ENCODE results near the gene ADIPOQ.
"Not testable (repeated sequence)": the region's sequence is repeated elsewhere in the genome, so short reads cannot be mapped to it uniquely, and the experiment has no call there.

The ADIPOQ gene

DNA sequence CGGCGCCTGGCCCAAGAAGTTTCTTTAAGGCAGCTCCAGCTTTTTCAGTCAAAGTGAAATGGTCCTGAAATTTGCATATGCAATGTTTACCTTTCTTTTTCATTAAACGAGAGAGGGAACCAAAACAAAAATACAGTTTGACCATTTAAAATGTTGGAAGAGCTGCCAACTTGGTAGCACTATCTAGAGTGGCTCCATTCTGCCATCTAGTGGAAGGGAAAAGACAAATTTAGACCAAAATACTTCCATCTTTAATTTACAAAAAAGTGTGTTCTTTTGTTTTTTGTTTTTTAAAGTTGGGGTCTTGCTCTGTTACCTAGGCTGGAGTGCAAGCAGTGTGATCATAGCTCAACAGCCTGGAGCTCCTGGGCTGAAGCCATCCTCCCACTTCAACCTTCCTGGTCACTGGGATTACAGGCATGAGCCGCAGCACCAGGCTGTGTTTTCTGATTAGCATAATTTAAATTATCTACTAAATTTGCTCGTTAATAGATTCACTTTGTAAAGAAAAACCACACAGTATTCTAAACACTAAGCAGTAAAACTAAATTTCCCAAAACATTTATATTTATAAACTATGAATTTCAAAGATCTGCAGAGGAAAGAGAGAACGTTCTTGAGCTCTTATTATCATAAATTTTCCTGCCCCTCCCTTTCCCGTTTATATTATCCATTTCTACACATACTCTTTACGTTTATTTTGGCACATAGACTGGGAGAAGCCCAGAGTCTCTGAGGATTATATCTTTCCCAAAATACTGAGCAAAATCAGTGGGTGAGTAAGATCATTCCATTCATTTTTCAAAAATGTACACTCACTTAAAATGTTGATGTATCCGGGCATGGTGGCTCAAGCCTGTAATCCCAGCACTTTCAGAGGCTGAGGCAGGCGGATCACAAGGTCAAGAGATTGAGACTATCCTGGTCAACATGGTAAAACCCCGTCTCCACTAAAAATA lies 20.8 kb upstream of the ADIPOQ start:
- ChIA-PET CTCF (interaction anchor here (0.6 to 11.1 kb wide), 35 partner anchors 9 to 1161 kb away, joined by 3 to 202 read pairs (median 3); partner anchors contain the start of gene AHSG), POLR2A (interaction anchor here (0.6 to 0.9 kb wide), 3 partner anchors 32 to 1226 kb away, joined by 3 to 5 read pairs (median 4); no protein-coding TSS in a partner anchor)
- peak; percentile 52 for DNase-seq (ENCODE audit: extremely low spot score)
- peak; percentile 48 for TF ChIP-seq CTCF (IDR thresholded peaks at IDR 0.05; ENCODE audit: control extremely low read depth, extremely low read depth, low read depth, missing control alignments)

GRCh38 chr3:186822388-186822759 lies 20.1 kb upstream of the ADIPOQ start:
- DNase-seq (ENCODE audit: extremely low spot score); POLR2A ChIA-PET: not testable (repeated sequence)
- CTCF ChIA-PET = interaction anchor here (0.9 to 11.1 kb wide), 23 partner anchors 10 to 1162 kb away, joined by 3 to 202 read pairs (median 4); partner anchors contain the start of gene AHSG

DNA sequence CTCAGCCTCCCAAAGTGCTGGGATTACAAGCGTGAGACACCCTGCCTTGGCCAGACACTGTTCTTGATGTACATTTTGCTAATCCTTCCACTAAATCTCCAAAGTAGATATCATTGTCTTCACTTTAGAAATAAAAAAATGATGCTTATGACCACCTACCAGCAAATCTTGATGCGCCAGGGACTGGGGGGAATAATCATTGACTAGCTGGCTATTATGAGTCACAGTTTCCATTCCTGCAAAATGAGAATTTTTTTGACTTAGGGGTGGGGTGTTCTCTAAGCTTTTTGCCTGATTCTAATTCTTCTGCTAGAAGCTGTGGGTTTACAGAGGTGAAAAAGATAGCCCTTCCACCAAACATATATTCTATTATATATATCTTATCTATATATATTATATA lies 19.1 kb upstream of the ADIPOQ start:
- TF ChIP-seq CTCF (IDR thresholded peaks at IDR 0.05; ENCODE audit: control extremely low read depth, extremely low read depth, low read depth, missing control alignments) = no peak
- ChIA-PET POLR2A (no interaction called here), CTCF (interaction anchor here (11.1 kb wide), 1 partner anchor 209 kb away, joined by 202 read pairs; the partner anchor contains the start of gene AHSG)
- no peak for DNase-seq (ENCODE audit: extremely low spot score)

GRCh38 chr3:186824430-186825139 lies 17.9 kb upstream of the ADIPOQ start:
- no peak for TF ChIP-seq CTCF (IDR thresholded peaks at IDR 0.05; ENCODE audit: control extremely low read depth, extremely low read depth, low read depth, missing control alignments)
- no peak for DNase-seq (ENCODE audit: extremely low spot score)
- POLR2A ChIA-PET = no interaction called here
- CTCF ChIA-PET = interaction anchor here (1.1 to 11.1 kb wide), 3 partner anchors 15 to 882 kb away, joined by 3 to 202 read pairs (median 3); partner anchors contain the start of gene AHSG

DNA sequence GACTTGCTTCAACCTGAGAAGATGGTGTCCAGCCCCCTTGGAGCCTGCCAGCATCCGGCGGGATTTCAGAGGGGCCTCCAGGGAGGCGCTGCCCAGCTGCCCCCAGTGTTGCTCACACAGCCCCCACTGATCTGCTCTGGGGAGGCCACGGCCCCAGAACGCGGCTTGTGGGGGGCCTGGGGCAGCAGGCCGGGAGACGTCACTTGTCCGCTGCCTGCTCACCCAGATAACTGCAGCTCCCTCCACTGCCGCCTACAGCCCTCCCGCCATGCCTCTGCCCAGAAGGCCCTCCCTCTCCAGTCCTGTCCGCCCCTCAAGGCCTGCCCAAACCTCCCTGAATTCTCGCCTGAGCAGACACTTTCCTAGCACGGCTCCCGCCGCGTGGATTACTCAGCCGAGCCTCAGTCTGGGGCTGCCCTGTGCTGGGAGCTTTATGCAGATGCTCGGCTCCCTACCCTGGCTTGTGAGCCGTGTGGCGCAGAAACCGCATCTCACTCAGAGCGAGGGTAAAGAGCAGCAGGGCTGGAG lies 17.2 kb upstream of the ADIPOQ start:
- CTCF ChIA-PET = interaction anchor here (1.1 to 11.1 kb wide), 3 partner anchors 15 to 882 kb away, joined by 3 to 202 read pairs (median 3); partner anchors contain the start of gene AHSG
- POLR2A ChIA-PET = no interaction called here
- TF ChIP-seq CTCF (IDR thresholded peaks at IDR 0.05; ENCODE audit: control extremely low read depth, extremely low read depth, low read depth, missing control alignments) = no peak
- no peak for DNase-seq (ENCODE audit: extremely low spot score)

GRCh38 chr3:186825872-186826409 lies 16.6 kb upstream of the ADIPOQ start:
- TF ChIP-seq CTCF (IDR thresholded peaks at IDR 0.05; ENCODE audit: control extremely low read depth, extremely low read depth, low read depth, missing control alignments) = no peak

More at GRCh38 chr3:186825872-186826409, 16.6 kb upstream of the ADIPOQ start:
- ChIA-PET POLR2A (no interaction called here), CTCF (interaction anchor here (11.1 kb wide), 1 partner anchor 212 kb away, joined by 202 read pairs; the partner anchor contains the start of gene AHSG)
- DNase-seq (ENCODE audit: extremely low spot score) = no peak
